IPS-18a (cell line): Measurements from ENCODE around the gene MAP1LC3A.

Source experiments
- H3K27ac ChIP-seq: one replicate; pipeline ENCODE4 v1.5.1; 2013; ENCODE audit warnings: low read length
- H3K27me3 ChIP-seq: one replicate; pipeline ENCODE4 v1.6.1; 2013; ENCODE audit warnings: mild to moderate bottlenecking, low read length; ENCODE audit not compliant: control insufficient read depth, insufficient read depth
- H3K36me3 ChIP-seq: one replicate; pipeline ENCODE4 v1.6.1; 2013; ENCODE audit warnings: low read depth, low read length; ENCODE audit not compliant: control insufficient read depth
- H3K4me1 ChIP-seq: one replicate; pipeline ENCODE4 v1.6.1; 2013; ENCODE audit warnings: low read depth, low read length; ENCODE audit not compliant: control insufficient read depth
- H3K4me3 ChIP-seq: one replicate; pipeline ENCODE4 v1.5.1; 2013; ENCODE audit warnings: low read length
- H3K9ac ChIP-seq: one replicate; pipeline ENCODE4 v1.6.1; 2013; ENCODE audit warnings: mild to moderate bottlenecking, low read length, moderate library complexity
- H3K9me3 ChIP-seq: one replicate; pipeline ENCODE4 v1.6.1; 2013; ENCODE audit warnings: low read depth, low read length; ENCODE audit not compliant: control insufficient read depth

MAP1LC3A gene

DNA sequence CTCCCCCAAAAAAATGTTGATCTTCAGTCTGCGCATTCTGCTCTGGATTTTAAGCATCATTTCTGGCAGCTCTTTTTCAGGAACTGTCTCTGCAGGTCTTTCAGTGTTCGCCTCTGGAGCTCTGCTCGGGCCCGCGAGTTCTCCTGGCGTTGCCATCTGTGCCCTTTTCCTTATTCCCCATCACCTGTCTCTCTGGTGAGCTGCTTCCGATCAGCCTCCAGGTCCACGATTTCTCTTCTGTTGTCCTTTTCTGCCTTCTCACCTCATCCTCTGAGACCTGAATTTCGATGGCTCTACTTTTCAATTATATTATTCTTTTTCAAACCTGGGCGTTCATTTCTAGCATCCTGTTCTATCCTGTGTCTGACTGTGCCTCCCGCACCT is 590 bp upstream of the MAP1LC3A start:
- no peaks in the 10 kb centered on the region for H3K9me3 ChIP-seq
- no peaks in the 10 kb centered on the region for H3K27me3 ChIP-seq
- H3K9ac ChIP-seq, result peak overlapping the region; percentile 18
- H3K4me3 ChIP-seq, result peak overlapping the region; percentile 61
- H3K4me1 ChIP-seq, result no peaks in the 10 kb centered on the region
- H3K36me3 ChIP-seq, result no peaks in the 10 kb centered on the region
- no peak overlapping the region for H3K27ac ChIP-seq

DNA sequence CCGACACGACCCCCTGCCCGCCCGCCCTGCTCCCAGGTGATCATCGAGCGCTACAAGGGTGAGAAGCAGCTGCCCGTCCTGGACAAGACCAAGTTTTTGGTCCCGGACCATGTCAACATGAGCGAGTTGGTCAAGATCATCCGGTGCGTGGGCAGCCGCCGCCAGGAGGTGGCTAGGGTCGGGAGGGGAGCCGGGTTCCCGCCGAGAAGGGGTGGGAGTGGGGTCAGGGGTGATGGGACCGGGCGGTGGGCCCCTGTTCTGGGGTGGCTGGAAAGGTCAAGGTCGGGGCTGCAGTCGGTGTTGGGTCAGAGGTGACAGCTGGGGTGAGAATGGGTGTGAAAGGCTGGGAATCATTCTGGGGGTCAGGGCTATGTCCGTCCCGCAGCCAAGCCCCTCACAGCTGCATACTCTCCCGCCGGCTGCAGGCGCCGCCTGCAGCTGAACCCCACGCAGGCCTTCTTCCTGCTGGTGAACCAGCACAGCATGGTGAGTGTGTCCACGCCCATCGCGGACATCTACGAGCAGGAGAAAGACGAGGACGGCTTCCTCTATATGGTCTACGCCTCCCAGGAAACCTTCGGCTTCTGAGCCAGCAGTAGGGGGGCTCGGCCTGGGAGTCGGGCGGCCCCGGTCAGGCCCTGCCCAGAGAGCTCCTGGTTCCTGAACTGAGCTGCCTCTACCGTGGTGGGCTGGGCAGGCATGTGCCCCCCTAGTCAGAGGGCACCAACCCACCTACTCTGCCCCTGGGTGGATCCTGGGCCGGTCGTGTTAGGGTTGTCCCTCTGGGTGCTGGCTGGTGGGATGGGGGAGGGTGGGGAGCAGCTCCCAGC is 1.0 kb downstream of the MAP1LC3A start:
- Histone ChIP-seq H3K27ac (no peak overlapping the region), H3K36me3 (no peaks in the 10 kb centered on the region), H3K4me3 (no peak overlapping the region), H3K9me3 (no peaks in the 10 kb centered on the region), H3K4me1 (no peaks in the 10 kb centered on the region), H3K9ac (no peak overlapping the region), H3K27me3 (no peaks in the 10 kb centered on the region)

DNA sequence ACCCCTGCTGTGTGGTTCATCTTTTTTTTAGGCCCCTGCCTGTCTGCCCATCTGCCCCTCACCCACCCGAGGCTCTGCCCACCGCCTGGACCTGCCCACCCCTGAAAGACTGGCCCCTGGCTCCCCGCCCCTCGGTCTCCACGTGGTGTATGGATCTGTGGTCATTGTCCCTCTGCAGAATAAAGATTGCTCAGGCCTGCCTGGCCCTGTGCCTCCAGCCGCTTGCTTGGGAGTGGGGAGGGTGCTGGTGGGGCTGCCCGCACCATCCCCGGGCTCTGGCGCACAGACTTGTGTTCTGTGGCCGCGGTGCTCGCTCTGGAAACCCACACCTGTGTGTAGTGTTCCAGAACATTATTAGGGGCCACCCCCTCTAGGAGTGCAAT is 1.6 kb downstream of the MAP1LC3A start:
- Histone ChIP-seq H3K9me3 (no peaks in the 10 kb centered on the region), H3K4me3 (no peak overlapping the region), H3K27me3 (no peaks in the 10 kb centered on the region), H3K4me1 (no peaks in the 10 kb centered on the region), H3K36me3 (no peaks in the 10 kb centered on the region), H3K9ac (no peak overlapping the region), H3K27ac (no peak overlapping the region)

DNA sequence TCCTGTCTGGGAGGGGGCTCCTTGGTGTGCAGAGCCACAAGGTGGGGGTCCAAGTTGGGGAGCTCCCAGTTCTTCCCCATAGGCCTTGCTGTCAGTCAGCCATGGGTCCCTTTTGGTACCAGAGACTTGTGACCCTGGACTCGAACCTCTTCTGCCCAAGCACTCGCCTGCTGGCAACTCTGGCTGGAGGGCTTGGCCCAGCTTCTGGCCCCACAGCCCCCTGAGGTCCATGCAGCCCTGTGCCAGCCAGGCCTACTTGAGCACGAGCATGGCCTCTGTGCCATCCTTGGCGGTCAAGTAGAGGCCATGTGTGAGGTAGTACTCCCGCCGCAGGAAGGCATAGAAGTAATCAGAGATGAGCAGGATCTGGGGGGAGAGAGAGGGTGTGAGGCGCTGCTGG is 2.1 kb downstream of the MAP1LC3A start:
- Histone ChIP-seq H3K27ac (no peak overlapping the region), H3K36me3 (no peaks in the 10 kb centered on the region), H3K27me3 (no peaks in the 10 kb centered on the region), H3K9ac (no peak overlapping the region), H3K4me3 (no peak overlapping the region), H3K9me3 (no peaks in the 10 kb centered on the region), H3K4me1 (no peaks in the 10 kb centered on the region)

DNA sequence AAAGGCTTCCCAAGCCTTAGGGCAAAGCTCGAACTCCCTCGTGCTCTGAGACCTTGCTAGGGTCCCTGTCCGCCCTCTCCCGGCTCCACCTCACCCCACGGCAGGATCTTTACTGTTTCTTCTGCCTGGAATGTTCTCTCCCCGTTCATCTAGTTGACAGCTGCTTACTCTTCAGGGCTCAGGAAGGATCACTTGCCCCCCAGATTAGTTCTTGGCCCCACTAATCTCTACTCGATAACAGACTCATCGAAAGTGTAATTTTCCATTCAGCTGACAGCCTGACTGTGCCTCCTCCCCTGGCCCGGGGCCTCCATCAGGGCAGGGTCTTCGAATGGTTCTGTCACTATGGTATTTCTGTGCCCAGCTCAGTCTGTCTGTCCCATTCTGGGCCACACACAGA is 3.1 kb downstream of the MAP1LC3A start:
- Histone ChIP-seq H3K36me3 (no peaks in the 10 kb centered on the region), H3K27ac (no peak overlapping the region), H3K9ac (no peak overlapping the region), H3K9me3 (no peaks in the 10 kb centered on the region), H3K4me3 (no peak overlapping the region), H3K27me3 (no peaks in the 10 kb centered on the region), H3K4me1 (no peaks in the 10 kb centered on the region)

DNA sequence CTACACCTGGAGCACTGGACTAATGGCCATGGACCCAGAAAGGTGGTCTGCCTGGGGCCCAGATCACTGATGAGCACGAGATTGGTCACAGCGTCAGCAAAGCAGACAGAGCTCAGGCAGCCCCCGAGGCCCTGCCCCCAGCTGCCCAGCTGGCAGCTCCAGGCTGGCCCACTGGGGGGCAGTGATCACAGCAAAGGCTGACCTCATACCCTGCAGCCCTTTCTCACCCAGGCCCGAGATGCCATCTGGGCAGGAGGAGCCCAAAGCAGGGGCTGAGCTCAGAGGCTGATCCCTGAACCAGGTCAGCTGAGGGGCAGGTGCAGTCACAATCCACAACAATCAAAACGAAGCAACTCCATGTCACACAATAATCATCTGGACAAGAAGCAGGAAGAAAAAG is 4.1 kb downstream of the MAP1LC3A start:
- Histone ChIP-seq H3K36me3 (no peaks in the 10 kb centered on the region), H3K4me1 (no peaks in the 10 kb centered on the region), H3K27ac (no peak overlapping the region), H3K9ac (no peak overlapping the region), H3K27me3 (no peaks in the 10 kb centered on the region), H3K9me3 (no peaks in the 10 kb centered on the region), H3K4me3 (no peak overlapping the region)

DNA sequence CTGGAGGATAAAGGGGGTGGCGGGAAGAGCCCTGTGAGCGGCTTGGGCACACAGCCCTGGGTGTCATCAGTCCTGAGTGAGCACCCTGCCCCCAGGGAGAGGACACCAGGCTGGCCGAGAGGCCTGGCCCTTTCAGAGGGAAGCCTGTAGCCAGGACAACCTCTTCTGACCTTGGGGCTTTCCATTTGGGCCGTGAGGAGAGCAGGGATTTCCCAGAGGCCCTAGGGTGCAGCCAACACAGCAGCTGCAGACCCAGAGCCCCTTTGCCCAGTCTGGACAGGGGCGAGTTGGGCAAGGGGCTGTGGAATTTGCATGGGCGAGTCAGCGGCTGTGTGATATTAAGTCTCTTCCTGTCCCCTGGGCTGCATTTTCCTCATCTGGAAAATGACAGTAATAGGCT is 6.3 kb downstream of the MAP1LC3A start:
- Histone ChIP-seq H3K9ac (no peak overlapping the region), H3K4me1 (no peaks in the 10 kb centered on the region), H3K27ac (no peak overlapping the region), H3K4me3 (no peak overlapping the region), H3K36me3 (no peaks in the 10 kb centered on the region), H3K9me3 (no peaks in the 10 kb centered on the region), H3K27me3 (no peaks in the 10 kb centered on the region)

DNA sequence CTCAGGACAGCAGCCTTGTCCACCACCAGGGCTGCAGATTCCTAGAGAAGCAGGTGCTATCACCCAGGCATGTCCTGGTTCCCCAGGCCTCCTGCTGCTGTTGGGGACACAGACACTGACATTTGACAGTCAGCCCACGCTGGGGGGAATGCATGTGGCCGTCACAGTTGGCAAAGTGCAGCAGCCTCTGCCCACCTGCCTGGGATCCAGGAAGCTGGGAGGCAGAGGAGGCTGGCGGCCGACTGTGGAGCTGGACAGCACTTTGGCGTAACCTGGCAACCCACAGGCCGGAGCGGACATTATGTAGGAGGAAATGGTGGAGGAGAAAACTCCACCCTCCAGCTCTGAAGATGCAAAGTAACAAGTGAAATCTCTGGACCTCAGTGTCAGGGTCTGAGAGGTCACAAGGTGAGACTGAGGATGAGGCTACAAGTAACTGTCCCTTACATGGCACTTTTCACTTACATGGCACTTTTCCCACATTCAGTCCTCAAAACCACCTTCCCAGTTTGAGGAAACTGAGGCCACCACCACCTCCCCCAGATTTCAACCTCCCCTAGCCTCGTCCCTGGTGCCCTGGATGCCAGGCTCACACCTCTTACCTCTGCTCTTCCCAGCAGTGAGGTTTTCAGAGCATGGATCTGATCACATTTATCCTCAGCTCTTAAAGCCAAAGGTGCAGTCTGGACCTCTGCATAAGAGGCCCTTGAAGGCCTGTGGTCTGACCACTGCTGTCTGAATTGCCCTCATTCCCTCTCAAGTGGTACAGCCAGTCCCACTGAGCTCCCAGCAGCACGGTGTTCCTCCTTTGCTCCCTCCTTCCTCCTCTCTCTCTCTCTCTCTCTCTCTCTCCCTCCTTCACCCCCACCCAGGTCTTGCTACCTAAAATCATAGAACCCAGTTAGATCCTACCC is 8.7 kb downstream of the MAP1LC3A start:
- Histone ChIP-seq H3K4me1 (no peaks in the 10 kb centered on the region), H3K27ac (no peak overlapping the region), H3K4me3 (no peak overlapping the region), H3K36me3 (peaks cover 4% of the 10 kb centered on the region), H3K9me3 (no peaks in the 10 kb centered on the region), H3K9ac (no peak overlapping the region), H3K27me3 (no peaks in the 10 kb centered on the region)

DNA sequence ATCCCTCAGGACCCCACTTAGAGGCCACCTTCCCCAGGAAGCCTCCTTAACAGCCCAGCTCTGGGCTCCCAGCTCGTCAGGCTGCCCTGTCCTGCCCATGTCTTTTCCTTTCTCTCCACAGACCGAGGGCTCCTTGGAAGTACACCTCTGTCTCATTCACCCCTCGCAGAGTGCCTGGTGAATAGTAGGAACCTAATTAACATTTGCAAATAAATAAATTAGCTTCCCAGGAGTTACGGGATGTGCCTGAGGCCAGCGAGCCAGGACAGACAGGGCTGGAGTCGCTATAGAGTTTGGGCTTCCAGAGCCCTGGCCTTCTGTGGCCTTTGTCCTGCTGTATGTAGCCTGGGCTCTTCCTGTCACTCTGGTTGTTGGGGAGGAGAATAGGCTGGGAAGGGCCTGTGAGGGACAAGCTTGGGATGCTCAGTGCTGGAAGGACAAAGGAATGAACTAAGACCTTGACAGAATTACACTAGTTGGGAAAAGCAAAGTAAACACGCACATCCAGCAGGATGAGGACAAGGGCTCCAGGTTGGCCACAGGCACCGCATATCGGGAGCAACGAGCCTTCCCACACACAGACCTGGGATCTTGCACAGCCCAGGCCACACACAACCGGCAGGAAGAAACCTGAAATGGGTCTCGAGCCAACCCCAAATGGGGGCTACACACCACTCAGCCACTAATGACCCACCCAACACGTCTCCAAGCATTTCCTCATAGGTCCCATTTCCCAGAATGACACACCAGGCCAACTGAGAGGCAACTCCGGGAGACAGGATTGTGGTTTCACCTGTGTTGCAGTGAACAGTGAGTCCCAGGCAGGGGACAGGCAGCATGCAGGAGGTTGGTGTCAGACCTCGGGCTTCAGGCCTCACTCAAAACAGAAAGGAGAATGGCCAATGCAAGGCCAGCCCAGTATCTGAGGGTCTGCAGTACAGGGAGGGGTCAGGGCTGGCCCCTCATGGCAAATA is 9.7 kb downstream of the MAP1LC3A start:
- peaks cover 4% of the 10 kb centered on the region for H3K36me3 ChIP-seq
- no peak overlapping the region for H3K9ac ChIP-seq
- H3K27ac ChIP-seq, result no peak overlapping the region

DNA sequence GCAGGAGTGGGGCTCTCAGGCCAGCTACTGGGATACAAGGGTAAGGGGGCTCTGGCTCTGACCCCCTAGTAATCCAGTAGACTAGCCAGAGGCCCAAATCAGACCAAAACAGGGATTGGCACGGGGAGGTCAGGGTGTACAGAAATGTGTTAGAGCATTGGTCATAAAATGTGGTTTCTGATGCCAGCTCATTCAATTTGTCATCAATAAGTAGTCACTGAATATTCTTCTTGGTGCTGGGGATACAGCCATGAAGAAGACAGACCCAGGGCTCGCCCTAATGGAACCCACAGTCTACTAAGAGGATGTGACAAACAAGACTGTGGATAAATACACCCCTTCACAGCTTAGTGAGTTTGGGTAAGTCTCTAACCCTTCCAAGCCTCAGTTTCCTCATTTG is 11.1 kb downstream of the MAP1LC3A start:
- Histone ChIP-seq H3K4me3 (no peak overlapping the region), H3K4me1 (no peaks in the 10 kb centered on the region), H3K9me3 (no peaks in the 10 kb centered on the region), H3K36me3 (peaks cover 4% of the 10 kb centered on the region), H3K9ac (no peak overlapping the region), H3K27ac (no peak overlapping the region), H3K27me3 (no peaks in the 10 kb centered on the region)

More for the DNA sequence above, 9.7 kb downstream of the MAP1LC3A start:
- H3K4me3 ChIP-seq, result no peak overlapping the region
- H3K27me3 ChIP-seq, result no peaks in the 10 kb centered on the region
- no peaks in the 10 kb centered on the region for H3K4me1 ChIP-seq
- H3K9me3 ChIP-seq, result no peaks in the 10 kb centered on the region

DNA sequence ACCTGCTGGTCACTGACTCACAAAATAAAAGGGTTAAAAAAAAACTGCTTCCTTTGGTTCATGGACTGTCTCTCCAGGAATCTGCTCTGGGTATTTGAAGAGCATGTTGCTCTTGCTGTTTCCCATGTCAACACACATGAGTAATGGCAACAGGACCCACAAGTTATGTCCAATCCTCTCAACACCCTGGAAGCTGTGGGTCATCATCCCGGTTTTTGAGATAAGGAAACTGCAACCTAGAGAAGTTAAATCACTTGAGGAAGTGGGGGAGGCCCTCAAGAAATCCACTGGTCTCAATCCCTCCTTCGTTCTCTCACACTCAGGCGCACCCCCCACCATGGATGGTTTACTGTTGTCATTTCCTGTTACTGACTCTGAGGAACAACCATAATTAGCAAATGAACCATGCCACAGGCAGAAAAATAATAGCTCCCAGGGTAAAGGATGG is 12.4 kb downstream of the MAP1LC3A start:
- H3K4me3 ChIP-seq, result no peak overlapping the region
- no peak overlapping the region for H3K9ac ChIP-seq
- no peaks in the 10 kb centered on the region for H3K9me3 ChIP-seq
- no peaks in the 10 kb centered on the region for H3K27me3 ChIP-seq
- H3K27ac ChIP-seq, result no peak overlapping the region
- H3K4me1 ChIP-seq, result no peaks in the 10 kb centered on the region
- H3K36me3 ChIP-seq, result peaks cover 7% of the 10 kb centered on the region
